Hepatocyte (in vitro differentiated cells): ENCODE measurements around the gene PCCA.

ENCODE experiments used
- EZH2 ChIP-seq: fragments of 200-600 bp; sonication (generic); IDR thresholded peaks from 2 replicates; pipeline ENCODE4 v1.6.1; 2016; ENCODE audit warnings: antibody characterized with exemption, mild to moderate bottlenecking, borderline replicate concordance
- EZH2phosphoT487 ChIP-seq: fragments of 200-600 bp; sonication (generic); IDR thresholded peaks from one replicate; pipeline ENCODE4 v1.6.1; 2018; ENCODE audit warnings: antibody characterized with exemption, mild to moderate bottlenecking, low read depth, moderate library complexity; ENCODE audit not compliant: unreplicated experiment, severe bottlenecking
- TF ChIP-seq, protein P1 (sequence below): fragments of 200-600 bp; sonication (generic); IDR thresholded peaks from 2 replicates; pipeline ENCODE4 v1.5.1; 2016; ENCODE audit warnings: antibody characterized with exemption, mild to moderate bottlenecking; ENCODE audit not compliant: poor library complexity

- TF ChIP-seq, protein P1, sequence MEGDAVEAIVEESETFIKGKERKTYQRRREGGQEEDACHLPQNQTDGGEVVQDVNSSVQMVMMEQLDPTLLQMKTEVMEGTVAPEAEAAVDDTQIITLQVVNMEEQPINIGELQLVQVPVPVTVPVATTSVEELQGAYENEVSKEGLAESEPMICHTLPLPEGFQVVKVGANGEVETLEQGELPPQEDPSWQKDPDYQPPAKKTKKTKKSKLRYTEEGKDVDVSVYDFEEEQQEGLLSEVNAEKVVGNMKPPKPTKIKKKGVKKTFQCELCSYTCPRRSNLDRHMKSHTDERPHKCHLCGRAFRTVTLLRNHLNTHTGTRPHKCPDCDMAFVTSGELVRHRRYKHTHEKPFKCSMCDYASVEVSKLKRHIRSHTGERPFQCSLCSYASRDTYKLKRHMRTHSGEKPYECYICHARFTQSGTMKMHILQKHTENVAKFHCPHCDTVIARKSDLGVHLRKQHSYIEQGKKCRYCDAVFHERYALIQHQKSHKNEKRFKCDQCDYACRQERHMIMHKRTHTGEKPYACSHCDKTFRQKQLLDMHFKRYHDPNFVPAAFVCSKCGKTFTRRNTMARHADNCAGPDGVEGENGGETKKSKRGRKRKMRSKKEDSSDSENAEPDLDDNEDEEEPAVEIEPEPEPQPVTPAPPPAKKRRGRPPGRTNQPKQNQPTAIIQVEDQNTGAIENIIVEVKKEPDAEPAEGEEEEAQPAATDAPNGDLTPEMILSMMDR: no peak
- TF ChIP-seq EZH2phosphoT487: no peak
- TF ChIP-seq EZH2: no peak
Observed at GRCh38 chr13:100115693-100116254, 26.9 kb downstream of the PCCA start.
